CD4-positive, alpha-beta T cell (primary cell): ENCODE results near the gene COL23A1. TPM values are rescaled to one million over a fixed set of nuclear protein-coding genes. Genes with fewer than 3 reads are reported as not detected.

Experiments used
- ATAC-seq: fragments of 200-7000 bp; cut with Tn5 transposase; one replicate; pipeline ENCODE4 v1.10.0; 2022; ENCODE audit warnings: mild to moderate bottlenecking; ENCODE audit not compliant: poor library complexity
- CTCF ChIA-PET: fragments of 350-600 bp; sonication (Branson Sonifier 250); formaldehyde crosslinking; loops from one replicate; lab custom pipeline; 2021; ENCODE audit warnings: antibody characterized with exemption, inconsistent platforms; lab: Charles Lee
- POLR2A ChIA-PET: fragments of 350-600 bp; sonication (Branson Sonifier 250); formaldehyde crosslinking; loops from one replicate; lab custom pipeline; 2021; ENCODE audit warnings: antibody characterized with exemption, inconsistent platforms; lab: Charles Lee
- DNase-seq, 14 experiments: peaks; one replicate each; pipeline ENCODE4 v3.0.0-alpha.2; 2013 to 2020; ENCODE audit warnings: mixed read lengths in 2 of 14
- H3K27ac ChIP-seq, 2 donors: one replicate each; pipeline versions ENCODE4 v1.5.1 to v1.7.0; 2013; ENCODE audit warnings: low read length in 2 of 2, low read depth in 1 of 2, mild to moderate bottlenecking in 1 of 2
- H3K27me3 ChIP-seq, 2 experiments: 1 replicate in 1 of 2; 2 replicates in 1 of 2; pipeline versions ENCODE4 v1.6.1 to v1.7.0; 2013; ENCODE audit warnings: low read length in 2 of 2, control low read depth in 1 of 2, mild to moderate bottlenecking in 1 of 2, moderate library complexity in 1 of 2; ENCODE audit not compliant: insufficient read depth in 2 of 2, control insufficient read depth in 1 of 2
- H3K36me3 ChIP-seq: one replicate; pipeline ENCODE4 v1.6.1; 2013; ENCODE audit warnings: low read length, control low read depth; ENCODE audit not compliant: insufficient read depth
- H3K4me1 ChIP-seq: one replicate; pipeline ENCODE4 v1.6.1; 2013; ENCODE audit warnings: low read length, control low read depth; ENCODE audit not compliant: insufficient read depth
- H3K4me3 ChIP-seq: one replicate; pipeline ENCODE4 v1.5.1; 2013; ENCODE audit warnings: mild to moderate bottlenecking, low read length, moderate library complexity
- H3K9me3 ChIP-seq, 2 experiments: 1 replicate in 1 of 2; 2 replicates in 1 of 2; pipeline versions ENCODE4 v1.6.1 to v1.7.0; 2013; ENCODE audit warnings: low read length in 2 of 2, mild to moderate bottlenecking in 2 of 2, control low read depth in 1 of 2, moderate library complexity in 1 of 2; ENCODE audit not compliant: control insufficient read depth in 1 of 2, insufficient read depth in 1 of 2
- H3K27ac Mint-ChIP-seq: one replicate; pipeline ENCODE4 v1.8.0; 2020; ENCODE audit warnings: mixed read lengths
- H3K27me3 Mint-ChIP-seq: one replicate; pipeline ENCODE4 v1.8.0; 2021; ENCODE audit warnings: mixed read lengths
- H3K36me3 Mint-ChIP-seq: one replicate; pipeline ENCODE4 v1.8.0; 2021; ENCODE audit warnings: low read depth, mixed read lengths
- H3K4me1 Mint-ChIP-seq: one replicate; pipeline ENCODE4 v1.8.0; 2021; ENCODE audit warnings: low read depth, mixed read lengths
- H3K4me3 Mint-ChIP-seq: one replicate; pipeline ENCODE4 v1.8.0; 2020; ENCODE audit warnings: mild to moderate bottlenecking, mixed read lengths
- H3K9me3 Mint-ChIP-seq: one replicate; pipeline ENCODE4 v1.8.0; 2020; ENCODE audit warnings: mixed read lengths
- CTCF ChIP-seq: fragments of 200-600 bp; IDR thresholded peaks from one replicate; pipeline ENCODE4 v1.8.0; 2022; ENCODE audit warnings: antibody characterized with exemption, mild to moderate bottlenecking
- intact Hi-C, 2 experiments: fragments of 100-400 bp; cut with DNase I in 1 of 2; cut with micrococcal nuclease in 1 of 2; formaldehyde crosslinking; loops; one replicate each; pipeline versions ENCODE4 v1.15.1 to v1.9.0; 2023 to 2025; cut with DNase I, micrococcal nuclease
- total RNA-seq, 174 experiments: library from RNA in 2 of 174; stranded (reverse) in 2 of 174; gene quantifications; one replicate each; pipeline ENCODE4 v1.2.3 and lab custom pipeline; 2021 to 2026

COL23A1 gene
- total RNA-seq, 2 experiments from 2014 or later: not detected

- Histone ChIP-seq H3K4me1 (no peaks in the 10 kb centered on the region), H3K27ac (no peak overlapping the region), H3K36me3 (no peaks in the 10 kb centered on the region), H3K27me3 (no peaks in the 10 kb centered on the region), H3K9me3 (peaks cover 7 to 16% of the 10 kb centered on the region in 2 experiments), H3K4me3 (no peak overlapping the region)
- H3K9me3 Mint-ChIP-seq: peaks cover 9% of the 10 kb centered on the region
- peaks cover 9% of the 10 kb centered on the region for H3K27me3 Mint-ChIP-seq
- no peaks in the 10 kb centered on the region for H3K4me1 Mint-ChIP-seq
- no peak for TF ChIP-seq CTCF
- ATAC-seq (no peak), DNase-seq (peak in 1 of 14 experiments; percentile 29)
- ChIA-PET CTCF (no interaction called here), POLR2A (no interaction called here)
- no peaks in the 10 kb centered on the region for H3K36me3 Mint-ChIP-seq
- no peak overlapping the region for H3K4me3 Mint-ChIP-seq
- intact Hi-C loops: no loop called here
- H3K27ac Mint-ChIP-seq: no peak overlapping the region
These were observed 185.2 kb downstream of the COL23A1 start for GRCh38 chr5:178404987-178405386.

- peaks cover 9% of the 10 kb centered on the region for H3K27me3 Mint-ChIP-seq
- H3K4me3 ChIP-seq: no peak overlapping the region
- peaks cover 9% of the 10 kb centered on the region for H3K9me3 Mint-ChIP-seq
- TF ChIP-seq CTCF: no peak
- DNase-seq (no peak), ATAC-seq (no peak)
- POLR2A ChIA-PET: no interaction called here
- H3K36me3 Mint-ChIP-seq: no peaks in the 10 kb centered on the region
- CTCF ChIA-PET: no interaction called here
- H3K4me3 Mint-ChIP-seq: no peak overlapping the region
- no peaks in the 10 kb centered on the region for H3K4me1 ChIP-seq
- no peak overlapping the region for H3K27ac ChIP-seq
- H3K27ac Mint-ChIP-seq: no peak overlapping the region
- intact Hi-C loops: no loop called here
- no peaks in the 10 kb centered on the region for H3K27me3 ChIP-seq
- H3K4me1 Mint-ChIP-seq: no peaks in the 10 kb centered on the region
- H3K9me3 ChIP-seq: peaks cover 7 to 16% of the 10 kb centered on the region in 2 experiments
- no peaks in the 10 kb centered on the region for H3K36me3 ChIP-seq
These were observed 186.1 kb downstream of the COL23A1 start for GRCh38 chr5:178403956-178404600.

- Histone ChIP-seq H3K4me1 (no peaks in the 10 kb centered on the region), H3K9me3 (peaks cover 7 to 13% of the 10 kb centered on the region in 2 experiments), H3K27me3 (no peaks in the 10 kb centered on the region), H3K4me3 (no peak overlapping the region), H3K36me3 (no peaks in the 10 kb centered on the region), H3K27ac (no peak overlapping the region)
- CTCF ChIA-PET: no interaction called here
- Mint-ChIP-seq H3K27me3 (peaks cover 9% of the 10 kb centered on the region), H3K36me3 (no peaks in the 10 kb centered on the region), H3K9me3 (peaks cover 9% of the 10 kb centered on the region), H3K4me3 (no peak overlapping the region), H3K27ac (no peak overlapping the region), H3K4me1 (no peaks in the 10 kb centered on the region)
- TF ChIP-seq CTCF: no peak
- POLR2A ChIA-PET: no interaction called here
- intact Hi-C loops: no loop called here
- no peak for ATAC-seq
- DNase-seq: no peak
These were observed 186.8 kb downstream of the COL23A1 start for GRCh38 chr5:178403351-178403750.
